HG03066 (cell line): ENCODE measurements around the gene MED26.
"Not testable (repeated sequence)": the region's sequence is repeated elsewhere in the genome, so short reads cannot be mapped to it uniquely, and the experiment has no call there.

Experiments used
- ATAC-seq: cut with Tn5 transposase; IDR thresholded peaks from one replicate; pipeline ENCODE4 v1.9.1; 2021; ENCODE audit warnings: low read depth; ENCODE audit not compliant: unreplicated experiment

The MED26 gene

GRCh38 chr19:16575861-16576689 is 51.9 kb downstream of the MED26 start:
- ATAC-seq = no peak

GRCh38 chr19:16575282-16575681 is 52.7 kb downstream of the MED26 start:
- ATAC-seq = no peak

GRCh38 chr19:16573925-16574324 is 54.1 kb downstream of the MED26 start:
- ATAC-seq = no peak

- no peak for ATAC-seq
Measured at GRCh38 chr19:16573296-16573695, 54.7 kb downstream of the MED26 start.

- ATAC-seq = peak; percentile 77
Measured at GRCh38 chr19:16572332-16573211, 55.4 kb downstream of the MED26 start, which contains the start of gene SLC35E1. SLC35E1 (minus strand) TSS chr19:16572415; CDS start chr19:16572364, 51 bp downstream.

- ATAC-seq = no peak
Measured at GRCh38 chr19:16571822-16572331, 56.1 kb downstream of the MED26 start.

GRCh38 chr19:16571283-16571682 is 56.7 kb downstream of the MED26 start:
- ATAC-seq = no peak

- no peak for ATAC-seq
Measured at GRCh38 chr19:16569609-16570320, 58.2 kb downstream of the MED26 start.

GRCh38 chr19:16566702-16567101 is 61.3 kb downstream of the MED26 start:
- no peak for ATAC-seq

GRCh38 chr19:16566161-16566560 is 61.8 kb downstream of the MED26 start:
- no peak for ATAC-seq

GRCh38 chr19:16564842-16565241 is 63.2 kb downstream of the MED26 start:
- no peak for ATAC-seq

GRCh38 chr19:16562608-16563025 is 65.4 kb downstream of the MED26 start:
- no peak for ATAC-seq

- no peak for ATAC-seq
Measured at GRCh38 chr19:16561382-16561781, 66.6 kb downstream of the MED26 start.

- ATAC-seq = no peak
Measured at GRCh38 chr19:16559780-16560276, 68.2 kb downstream of the MED26 start.

GRCh38 chr19:16554776-16555175 is 73.2 kb downstream of the MED26 start:
- no peak for ATAC-seq

GRCh38 chr19:16551902-16552301 is 76.1 kb downstream of the MED26 start:
- ATAC-seq = not testable (repeated sequence)

- ATAC-seq = no peak
Measured at GRCh38 chr19:16548956-16549355, 79.0 kb downstream of the MED26 start.

- no peak for ATAC-seq
Measured at GRCh38 chr19:16544473-16545231, 83.4 kb downstream of the MED26 start.

GRCh38 chr19:16543734-16544133 is 84.3 kb downstream of the MED26 start:
- ATAC-seq = not testable (repeated sequence)
